Fibroblast of lung (primary cell): ENCODE data around the gene SDCCAG8. TPM values are rescaled to one million over a fixed set of nuclear protein-coding genes. Genes with fewer than 3 reads are reported as not detected.

Experiments used
- DNase-seq, 2 donors: peaks; one replicate each; pipeline versions ENCODE4 v3.0.0 to v3.0.0-alpha.2; 2010; ENCODE audit warnings: low read depth in 2 of 2
- H2AFZ ChIP-seq: 2 replicates; pipeline ENCODE4 v1.5.1; 2012; ENCODE audit warnings: low read length, control low read depth, inconsistent platforms
- H3K27ac ChIP-seq: 2 replicates; pipeline ENCODE4 v1.5.1; 2011; ENCODE audit warnings: low read length, control low read depth; ENCODE audit not compliant: insufficient read depth
- H3K27me3 ChIP-seq: 2 replicates; pipeline ENCODE4 v1.5.1; 2011; ENCODE audit warnings: mild to moderate bottlenecking, low read length; ENCODE audit not compliant: control insufficient read depth, insufficient read depth
- H3K36me3 ChIP-seq: 2 replicates; pipeline ENCODE4 v1.5.1; 2011; ENCODE audit warnings: low read length; ENCODE audit not compliant: control insufficient read depth, insufficient read depth
- H3K4me1 ChIP-seq: 2 replicates; pipeline ENCODE4 v1.5.1; 2011; ENCODE audit warnings: low read length; ENCODE audit not compliant: control insufficient read depth, insufficient read depth; ENCODE audit errors: extremely low read depth
- H3K4me2 ChIP-seq: 2 replicates; pipeline ENCODE4 v1.5.1; 2011; ENCODE audit warnings: low read length, control low read depth; ENCODE audit not compliant: insufficient read depth; ENCODE audit errors: extremely low read depth
- H3K4me3 ChIP-seq, 4 experiments: fragments of 200-600 bp in 1 of 4; sonication (generic) in 1 of 4; replicated peaks in 1 of 4; 2 replicates each; pipeline ENCODE4 v1.5.1; 2011 to 2016; ENCODE audit warnings: low read length in 4 of 4, low read depth in 3 of 4, mild to moderate bottlenecking in 3 of 4, control low read depth in 2 of 4, inconsistent platforms in 1 of 4, mixed read lengths in 1 of 4; ENCODE audit not compliant: insufficient read depth in 1 of 4; ENCODE audit errors: control extremely low read depth in 1 of 4
- H3K79me2 ChIP-seq: 2 replicates; pipeline ENCODE4 v1.5.1; 2012; ENCODE audit warnings: mild to moderate bottlenecking, low read length, inconsistent platforms; ENCODE audit not compliant: control insufficient read depth, insufficient read depth
- H3K9ac ChIP-seq: 2 replicates; pipeline ENCODE4 v1.5.1; 2011; ENCODE audit warnings: mild to moderate bottlenecking, low read length, control low read depth; ENCODE audit not compliant: insufficient read depth
- H3K9me3 ChIP-seq: 2 replicates; pipeline ENCODE4 v1.5.1; 2012; ENCODE audit warnings: low read depth, low read length; ENCODE audit not compliant: control insufficient read depth, insufficient read depth
- H4K20me1 ChIP-seq: 2 replicates; pipeline ENCODE4 v1.5.1; 2011; ENCODE audit warnings: low read length; ENCODE audit not compliant: control insufficient read depth, insufficient read depth; ENCODE audit errors: extremely low read depth
- CTCF ChIP-seq, 2 donors: IDR thresholded peaks in 1 of 2; conservative IDR thresholded peaks in 1 of 2; 1 replicate in 1 of 2; 2 replicates in 1 of 2; pipeline ENCODE4 v1.5.1; 2011 to 2012; ENCODE audit warnings: low read length in 2 of 2, control low read depth in 1 of 2, inconsistent platforms in 1 of 2, low read depth in 1 of 2, mild to moderate bottlenecking in 1 of 2
- EZH2 ChIP-seq: IDR thresholded peaks from 2 replicates; pipeline ENCODE4 v1.5.1; 2012; ENCODE audit warnings: low read length, control low read depth, mild to moderate bottlenecking; ENCODE audit errors: missing control alignments
- polyA plus RNA-seq, 2 donors: library from polyadenylated mRNA; depleted of rRNA in 1 of 2; stranded (reverse) in 1 of 2; unstranded in 1 of 2; fragments of >200 nt; gene quantifications; 2 replicates each; pipeline ENCODE4 v1.2.1, GENCODE V29; 2011 to 2012; ENCODE audit warnings: missing spikeins in 1 of 2
- total RNA-seq: library from RNA; depleted of rRNA; stranded (reverse); fragments of >200 nt; gene quantifications from 2 replicates; pipeline ENCODE4 v1.2.1, GENCODE V29; 2014

SDCCAG8 gene
- total and polyA plus RNA-seq, 2 donors (not counting 1 experiment from before 2014, with no cell fraction given), result 34.8 to 53.2 TPM

DNA sequence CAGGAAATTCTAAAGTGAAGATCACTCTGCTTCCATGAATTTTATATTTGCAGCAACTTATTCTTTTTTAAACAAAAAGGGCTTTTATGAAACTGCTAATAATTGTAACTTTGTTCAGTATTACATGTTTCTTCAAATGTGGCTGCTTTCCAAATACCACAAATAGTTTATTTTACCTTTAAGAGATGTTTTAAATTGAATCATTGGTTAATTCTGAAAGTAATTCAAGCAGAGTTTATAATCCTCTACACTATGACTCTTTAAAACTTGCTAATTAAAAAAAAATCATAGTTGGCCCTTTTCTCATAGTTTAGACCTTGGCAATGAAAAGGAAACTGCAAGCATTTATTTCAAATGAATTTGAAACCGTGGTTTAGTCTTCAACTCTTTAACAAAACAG, 59.6 kb downstream of the SDCCAG8 start:
- H3K9me3 ChIP-seq, result no peaks in the 10 kb centered on the region
- DNase-seq, result peak in 1 of 2 donors; percentile 46
- no peak overlapping the region for H3K27ac ChIP-seq
- peak overlapping the region; percentile 20 for H3K4me2 ChIP-seq
- no peaks in the 10 kb centered on the region for H3K79me2 ChIP-seq
- no peak overlapping the region for H3K4me3 ChIP-seq
- peaks cover 2% of the 10 kb centered on the region for H3K36me3 ChIP-seq
- H4K20me1 ChIP-seq, result no peaks in the 10 kb centered on the region
- TF ChIP-seq CTCF (conservative IDR thresholded peaks at IDR 0.05 in 1 of 2, IDR thresholded peaks at IDR 0.05 in 1 of 2; ENCODE audit: low read depth in 1 of 2, low read length in 2 of 2), result no peak
- TF ChIP-seq EZH2, result no peak
- no peaks in the 10 kb centered on the region for H3K27me3 ChIP-seq
- no peaks in the 10 kb centered on the region for H3K4me1 ChIP-seq
- H2AFZ ChIP-seq, result no peak overlapping the region
- H3K9ac ChIP-seq, result no peak overlapping the region

- peak overlapping the region; percentile 20 for H3K4me2 ChIP-seq
- DNase-seq, result no peak
- no peaks in the 10 kb centered on the region for H3K27me3 ChIP-seq
- no peaks in the 10 kb centered on the region for H4K20me1 ChIP-seq
- no peak for TF ChIP-seq CTCF (conservative IDR thresholded peaks at IDR 0.05 in 1 of 2, IDR thresholded peaks at IDR 0.05 in 1 of 2; ENCODE audit: low read depth in 1 of 2, low read length in 2 of 2)
- no peak for TF ChIP-seq EZH2
- H3K36me3 ChIP-seq, result peaks cover 2% of the 10 kb centered on the region
- no peak overlapping the region for H2AFZ ChIP-seq
- no peak overlapping the region for H3K9ac ChIP-seq
- H3K4me3 ChIP-seq, result no peak overlapping the region
- H3K27ac ChIP-seq, result no peak overlapping the region
- H3K4me1 ChIP-seq, result no peaks in the 10 kb centered on the region
- H3K9me3 ChIP-seq, result no peaks in the 10 kb centered on the region
- no peaks in the 10 kb centered on the region for H3K79me2 ChIP-seq
These were observed 60.1 kb downstream of the SDCCAG8 start for GRCh38 chr1:243315893-243316292.

GRCh38 chr1:243316366-243316989, 60.6 kb downstream of the SDCCAG8 start:
- H3K36me3 ChIP-seq, result peaks cover 2% of the 10 kb centered on the region
- H2AFZ ChIP-seq, result no peak overlapping the region
- TF ChIP-seq CTCF (conservative IDR thresholded peaks at IDR 0.05 in 1 of 2, IDR thresholded peaks at IDR 0.05 in 1 of 2; ENCODE audit: low read depth in 1 of 2, low read length in 2 of 2) (no peak), EZH2 (no peak)
- no peak overlapping the region for H3K27ac ChIP-seq
- H3K27me3 ChIP-seq, result no peaks in the 10 kb centered on the region
- H3K9ac ChIP-seq, result no peak overlapping the region
- no peaks in the 10 kb centered on the region for H4K20me1 ChIP-seq
- H3K4me3 ChIP-seq, result no peak overlapping the region
- no peak overlapping the region for H3K4me2 ChIP-seq
- H3K9me3 ChIP-seq, result no peaks in the 10 kb centered on the region
- DNase-seq, result no peak
- no peaks in the 10 kb centered on the region for H3K4me1 ChIP-seq
- no peaks in the 10 kb centered on the region for H3K79me2 ChIP-seq
